Gastrocnemius medialis (tissue), 4 donors: ENCODE data around the gene PTPRN2.

Experiments used
- POLR2A ChIP-seq, 2 donors: fragments of 450-650 bp; IDR thresholded peaks; one replicate each; pipeline ENCODE4 v1.6.1; 2017; ENCODE audit warnings: antibody characterized with exemption in 2 of 2, mild to moderate bottlenecking in 2 of 2, moderate library complexity in 2 of 2
- TF ChIP-seq, protein P1 (sequence below), 5 experiments: fragments of 450-650 bp in 3 of 5; fragments of 200-600 bp in 2 of 5; sonication (generic) in 2 of 5; IDR thresholded peaks in 4 of 5; conservative IDR thresholded peaks in 1 of 5; 1 replicate in 4 of 5; 2 replicates in 1 of 5; pipeline ENCODE4 v1.5.1; 2016 to 2019; ENCODE audit warnings: antibody characterized with exemption in 5 of 5, mild to moderate bottlenecking in 3 of 5, moderate library complexity in 3 of 5

DNA sequence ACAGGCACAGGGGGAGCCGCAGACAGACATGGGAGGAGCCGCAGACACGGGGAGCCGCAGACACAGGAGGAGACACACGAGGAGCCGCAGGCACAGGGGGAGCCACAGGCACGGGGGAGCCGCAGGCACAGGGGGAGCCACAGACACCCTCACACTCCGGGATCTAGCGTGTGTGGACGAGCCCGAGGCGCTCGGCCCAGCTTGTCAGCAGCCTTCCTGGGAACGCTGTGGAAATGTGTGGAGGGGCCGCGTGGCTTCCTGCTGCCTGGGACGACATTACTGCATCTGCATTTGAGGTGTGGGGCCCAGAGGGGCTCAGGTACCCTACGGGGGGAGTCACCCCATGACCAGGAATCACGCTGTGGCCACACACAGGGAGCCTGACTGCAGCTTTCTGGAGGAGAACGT is 313.2 kb downstream of the PTPRN2 start:
- TF ChIP-seq, protein P1, sequence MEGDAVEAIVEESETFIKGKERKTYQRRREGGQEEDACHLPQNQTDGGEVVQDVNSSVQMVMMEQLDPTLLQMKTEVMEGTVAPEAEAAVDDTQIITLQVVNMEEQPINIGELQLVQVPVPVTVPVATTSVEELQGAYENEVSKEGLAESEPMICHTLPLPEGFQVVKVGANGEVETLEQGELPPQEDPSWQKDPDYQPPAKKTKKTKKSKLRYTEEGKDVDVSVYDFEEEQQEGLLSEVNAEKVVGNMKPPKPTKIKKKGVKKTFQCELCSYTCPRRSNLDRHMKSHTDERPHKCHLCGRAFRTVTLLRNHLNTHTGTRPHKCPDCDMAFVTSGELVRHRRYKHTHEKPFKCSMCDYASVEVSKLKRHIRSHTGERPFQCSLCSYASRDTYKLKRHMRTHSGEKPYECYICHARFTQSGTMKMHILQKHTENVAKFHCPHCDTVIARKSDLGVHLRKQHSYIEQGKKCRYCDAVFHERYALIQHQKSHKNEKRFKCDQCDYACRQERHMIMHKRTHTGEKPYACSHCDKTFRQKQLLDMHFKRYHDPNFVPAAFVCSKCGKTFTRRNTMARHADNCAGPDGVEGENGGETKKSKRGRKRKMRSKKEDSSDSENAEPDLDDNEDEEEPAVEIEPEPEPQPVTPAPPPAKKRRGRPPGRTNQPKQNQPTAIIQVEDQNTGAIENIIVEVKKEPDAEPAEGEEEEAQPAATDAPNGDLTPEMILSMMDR (IDR thresholded peaks at IDR 0.05 in 4 of 5, conservative IDR thresholded peaks at IDR 0.05 in 1 of 5) = no peak
- no peak for TF ChIP-seq POLR2A (IDR thresholded peaks at IDR 0.05)
